ENCODE data around the gene ABHD17C.

ABHD17C gene

DNA sequence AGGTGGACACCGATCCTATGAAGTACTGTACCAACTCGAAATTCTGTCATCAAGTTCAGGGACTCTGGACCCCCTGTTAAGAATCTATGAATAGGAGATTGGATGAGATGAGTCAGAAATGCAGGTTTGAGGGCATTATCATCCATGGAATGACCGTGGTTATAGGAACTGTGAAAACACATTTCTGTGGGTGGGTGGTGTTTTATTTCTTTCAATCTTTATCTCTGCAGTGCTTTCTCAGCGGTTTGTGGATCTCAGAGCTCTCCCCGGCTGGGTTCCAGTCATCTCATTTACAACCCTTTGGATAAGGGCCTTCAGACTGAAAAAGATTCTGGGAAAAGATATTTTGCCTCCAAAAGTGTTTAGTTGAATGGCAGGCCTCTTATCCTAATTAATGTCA lies 5.4 kb upstream of the ABHD17C start:
- DNase-seq (ENCODE audit: low read depth): no peak

DNA sequence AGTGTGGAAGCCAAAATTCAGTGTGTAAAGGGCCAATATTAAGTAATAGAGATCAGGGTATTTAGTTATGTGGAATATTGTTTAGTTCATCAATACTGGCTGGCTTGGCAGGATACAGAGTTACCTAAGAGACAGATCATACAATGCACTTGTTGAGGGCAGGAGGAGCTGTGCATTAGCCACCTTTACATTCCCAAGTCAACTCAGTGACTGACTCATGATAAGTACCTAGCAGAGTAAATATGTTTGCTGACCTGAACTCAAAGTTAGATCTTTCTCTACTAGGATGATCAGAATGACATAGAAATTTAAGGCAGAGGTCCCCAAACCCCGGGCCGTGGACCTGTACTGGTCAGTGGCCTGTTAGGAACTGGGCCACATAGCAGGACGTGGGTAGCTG lies 3.5 kb upstream of the ABHD17C start:
- DNase-seq (ENCODE audit: low read depth): no peak

DNA sequence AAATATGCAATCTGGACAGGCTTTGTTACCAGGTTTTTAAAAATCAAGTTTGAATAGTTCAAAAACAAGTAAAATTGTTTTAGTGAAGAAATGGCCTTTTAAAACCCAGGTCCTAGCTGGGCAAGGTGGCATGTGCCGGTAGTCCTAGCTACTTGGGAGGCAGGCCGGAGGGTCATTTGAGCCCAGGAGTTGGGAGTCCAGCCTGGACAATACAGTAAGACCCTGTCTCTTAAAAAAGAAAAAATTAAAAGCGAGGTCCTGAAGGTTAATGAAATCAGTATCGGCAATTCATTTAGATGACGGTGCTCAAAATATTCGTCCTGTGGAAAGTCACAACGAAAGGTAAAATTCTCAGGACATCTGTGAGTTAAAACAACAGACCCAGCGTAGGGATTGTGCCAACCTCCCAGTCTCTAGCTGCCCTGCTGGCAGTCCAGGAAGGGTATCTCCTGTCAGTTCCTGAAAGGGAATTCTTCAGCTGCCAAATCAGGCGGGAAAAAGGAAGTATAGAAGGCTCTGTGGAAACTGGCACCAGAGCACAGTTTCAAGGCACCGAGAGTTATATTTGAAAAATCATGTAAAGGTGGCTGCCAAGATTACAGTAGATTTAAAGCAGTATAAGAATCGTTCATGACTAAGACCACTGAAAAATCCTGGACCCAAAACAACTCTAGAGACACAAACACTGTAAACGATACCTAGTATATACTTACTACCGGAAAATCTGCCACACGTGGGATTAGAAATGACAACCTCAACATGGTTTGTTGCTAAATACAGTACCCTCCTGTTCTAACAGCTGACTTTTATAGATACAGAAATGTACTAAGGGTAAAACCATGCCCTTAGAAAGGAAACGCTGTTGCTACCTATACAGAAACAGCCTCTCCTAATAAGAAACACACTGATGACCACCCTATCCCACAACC lies 1.2 kb upstream of the ABHD17C start:
- DNase-seq (ENCODE audit: low read depth): no peak

DNA sequence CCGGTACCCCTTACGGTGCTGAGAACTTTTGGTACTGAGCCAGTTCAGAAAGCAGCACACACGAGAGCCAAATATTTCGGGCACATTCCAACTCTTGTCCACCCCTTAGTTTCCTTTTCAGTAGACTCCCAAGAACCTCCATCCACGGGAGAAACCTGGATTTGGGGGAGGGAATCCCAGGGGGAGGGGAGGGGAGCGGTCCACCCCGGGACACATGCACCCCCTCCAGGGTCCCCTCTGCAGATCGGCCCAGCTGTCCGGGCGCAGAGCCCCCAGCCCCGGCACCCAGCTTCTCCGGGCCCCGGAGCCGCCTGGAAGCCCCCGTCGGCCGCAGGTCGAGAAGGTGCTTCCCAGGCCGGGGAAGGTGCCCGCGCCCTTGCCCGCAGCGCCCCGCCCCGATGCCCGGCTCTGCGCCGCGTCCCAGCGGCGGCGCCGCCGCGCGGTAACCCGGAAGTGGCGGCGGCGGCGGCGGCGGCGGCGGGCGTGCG lies 455 bp upstream of the ABHD17C start:
- no peak for DNase-seq (ENCODE audit: low read depth)

DNA sequence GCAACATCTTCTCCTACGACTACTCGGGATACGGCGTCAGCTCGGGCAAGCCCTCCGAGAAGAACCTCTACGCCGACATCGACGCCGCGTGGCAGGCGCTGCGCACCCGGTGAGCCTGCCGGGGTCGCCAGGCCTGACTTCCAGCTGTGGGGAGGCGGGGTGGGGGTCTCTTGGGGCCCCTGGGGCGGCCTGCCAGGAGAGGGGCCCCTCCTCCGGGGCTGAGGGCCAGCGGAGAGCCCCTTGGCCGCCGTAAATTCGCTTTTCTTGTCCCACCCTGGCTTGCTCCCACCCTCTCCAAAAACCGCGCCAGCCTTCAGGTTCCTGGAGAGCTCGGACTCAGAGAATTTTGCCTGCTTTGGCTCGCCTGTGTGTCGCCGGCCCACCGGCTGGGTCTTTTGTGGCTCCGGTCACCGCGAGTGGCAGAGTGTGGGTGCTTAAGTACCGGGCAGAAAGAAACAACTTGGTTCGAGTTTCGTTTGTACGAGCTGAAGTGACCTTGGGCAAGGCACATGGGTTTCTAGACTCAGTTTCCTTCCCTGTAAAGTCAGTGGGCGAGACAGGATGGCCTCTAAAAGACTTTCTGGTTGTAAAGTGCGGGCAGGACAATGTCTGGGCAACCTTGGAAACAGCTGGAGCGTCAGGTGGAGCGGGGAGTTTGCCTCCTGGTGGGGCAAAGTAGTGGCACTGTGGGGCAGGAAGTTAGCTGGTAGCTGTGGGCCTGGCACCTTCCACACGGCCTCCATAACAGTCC lies 976 bp downstream of the ABHD17C start:
- DNase-seq (ENCODE audit: low read depth): no peak

DNA sequence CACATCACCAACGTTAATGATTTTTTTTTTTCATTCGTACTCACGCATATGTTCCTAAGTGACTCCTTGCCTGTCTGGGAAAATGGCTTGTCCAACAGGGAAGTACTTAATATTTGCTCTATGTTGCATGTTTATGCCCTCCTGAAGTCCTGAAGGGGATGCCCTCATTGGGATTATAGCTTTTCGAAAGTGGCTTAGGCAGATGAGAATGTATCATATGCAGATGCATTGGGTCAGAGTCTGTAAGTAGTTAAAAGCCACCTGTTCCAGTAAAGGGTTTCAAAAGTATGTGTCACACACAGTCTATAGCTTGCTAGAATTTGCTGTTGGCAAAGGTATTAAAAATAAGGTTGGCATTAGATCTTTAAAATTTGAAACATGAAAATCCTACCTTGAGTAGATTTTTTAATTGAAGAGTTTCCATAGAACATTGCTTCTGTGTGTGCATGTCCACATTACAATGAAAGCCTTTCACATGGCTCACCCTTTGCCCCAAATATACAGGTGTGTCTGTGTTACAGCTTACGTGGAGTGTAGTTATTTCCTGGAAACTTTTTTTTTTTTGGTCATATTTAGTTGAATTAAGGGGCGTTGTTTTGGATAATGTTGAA lies 2.1 kb downstream of the ABHD17C start:
- DNase-seq (ENCODE audit: low read depth): no peak

DNA sequence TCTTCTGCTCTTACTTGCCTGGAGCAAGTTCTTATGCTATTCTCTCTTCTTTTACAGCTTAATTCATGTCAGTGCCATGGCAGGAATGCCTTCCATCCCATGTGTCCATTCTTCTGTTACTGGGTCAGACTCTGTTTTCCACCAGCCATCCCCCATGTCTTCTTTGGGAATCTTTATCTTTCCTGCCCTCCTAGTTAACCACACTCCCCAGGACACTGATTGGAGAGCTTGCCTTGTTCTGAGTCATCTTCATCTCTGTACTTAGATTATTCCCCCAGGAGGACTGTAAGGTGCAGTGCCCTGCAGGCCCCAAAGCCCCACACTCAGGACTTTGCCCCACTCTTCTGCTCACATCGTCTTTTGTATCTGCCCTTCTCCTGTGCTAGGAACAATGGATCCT lies 3.6 kb downstream of the ABHD17C start:
- DNase-seq (ENCODE audit: low read depth): no peak

DNA sequence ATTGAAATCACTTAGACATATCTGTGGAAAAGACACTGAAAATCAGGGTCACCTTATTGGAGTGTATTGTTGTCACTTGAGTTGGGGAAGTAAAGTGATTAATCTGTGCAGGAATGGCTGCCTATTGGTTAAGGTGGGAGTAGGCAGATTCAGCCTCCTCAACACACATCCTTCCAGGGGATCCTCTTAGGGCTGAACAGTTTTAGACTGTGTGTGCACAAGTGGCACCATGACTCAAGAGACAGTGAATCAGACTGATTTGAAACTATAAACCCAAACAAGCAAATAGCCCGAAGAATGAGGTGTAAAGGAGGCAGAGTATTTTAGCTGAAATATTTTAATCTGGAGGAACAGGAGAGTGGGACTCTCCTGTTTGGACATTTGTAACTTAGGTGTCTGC lies 4.9 kb downstream of the ABHD17C start:
- no peak for DNase-seq (ENCODE audit: low read depth)

DNA sequence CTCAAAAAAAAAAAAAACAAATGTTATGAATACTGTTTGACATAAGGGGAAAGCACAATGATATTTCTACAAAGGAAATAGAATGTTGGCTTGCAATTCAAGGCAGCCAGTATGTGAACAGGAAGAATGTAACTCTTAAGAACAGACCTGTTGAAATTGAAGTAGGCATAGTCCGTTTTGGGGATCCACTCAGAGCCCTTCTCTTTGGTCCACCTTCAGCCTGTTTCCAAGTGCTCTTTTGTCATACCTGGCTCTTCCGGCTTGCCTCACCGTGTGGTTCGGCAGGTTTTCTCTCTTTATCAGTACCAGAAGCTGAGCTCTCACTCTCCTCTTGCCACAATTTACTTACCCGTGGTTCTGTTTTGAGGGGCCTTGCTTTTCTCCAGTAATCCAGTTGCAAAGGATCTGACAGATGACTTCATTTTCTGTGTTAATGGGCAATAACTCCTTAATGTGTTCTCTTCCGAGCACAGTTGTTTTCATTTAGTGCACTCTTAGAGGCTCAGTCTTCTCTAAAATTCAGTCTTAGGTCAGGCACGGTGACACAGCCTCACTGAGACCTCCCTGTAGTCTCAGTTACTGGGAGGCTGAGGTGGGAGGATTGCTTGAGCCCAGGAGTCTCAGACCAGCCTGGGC lies 6.7 kb downstream of the ABHD17C start:
- DNase-seq (ENCODE audit: low read depth): no peak

DNA sequence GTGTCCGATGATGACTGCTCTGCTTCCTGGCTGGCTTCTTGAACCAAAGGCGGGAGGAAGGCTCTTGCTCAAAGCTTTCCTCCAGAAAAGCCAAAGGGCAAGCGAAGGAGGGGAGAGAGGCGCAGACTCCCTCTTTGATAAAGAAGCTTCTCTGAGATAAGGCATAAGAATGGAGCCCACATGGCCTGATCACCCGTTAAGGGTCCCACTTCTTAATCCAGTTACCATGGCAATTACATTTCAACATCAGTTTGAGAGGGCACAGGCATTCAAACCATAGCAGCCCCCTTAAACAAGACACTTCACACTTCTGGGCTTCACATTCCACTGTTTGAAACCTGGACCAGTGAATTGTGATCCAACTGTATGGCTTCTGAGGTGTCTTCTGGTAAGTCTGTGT lies 8.0 kb downstream of the ABHD17C start:
- DNase-seq (ENCODE audit: low read depth): no peak

DNA sequence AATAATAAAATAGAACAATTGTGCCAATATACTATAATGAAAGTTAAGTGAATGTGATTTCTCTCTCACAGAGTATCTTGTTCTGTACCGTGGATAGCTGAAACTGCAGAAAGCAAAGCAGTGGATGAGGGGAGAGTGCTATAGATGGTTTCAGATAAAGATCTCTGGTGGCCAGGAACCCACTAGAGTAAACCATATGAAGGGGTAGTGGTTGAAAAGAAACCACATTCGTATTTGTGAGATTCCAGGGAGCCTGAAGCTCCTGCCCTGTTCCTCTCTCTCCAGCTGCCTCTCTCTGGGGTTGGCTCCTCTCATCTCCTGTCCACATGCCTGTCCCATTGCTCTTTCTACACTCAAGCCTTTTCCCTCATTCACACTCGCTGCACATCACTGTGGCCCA lies 8.9 kb downstream of the ABHD17C start:
- DNase-seq (ENCODE audit: low read depth): no peak

DNA sequence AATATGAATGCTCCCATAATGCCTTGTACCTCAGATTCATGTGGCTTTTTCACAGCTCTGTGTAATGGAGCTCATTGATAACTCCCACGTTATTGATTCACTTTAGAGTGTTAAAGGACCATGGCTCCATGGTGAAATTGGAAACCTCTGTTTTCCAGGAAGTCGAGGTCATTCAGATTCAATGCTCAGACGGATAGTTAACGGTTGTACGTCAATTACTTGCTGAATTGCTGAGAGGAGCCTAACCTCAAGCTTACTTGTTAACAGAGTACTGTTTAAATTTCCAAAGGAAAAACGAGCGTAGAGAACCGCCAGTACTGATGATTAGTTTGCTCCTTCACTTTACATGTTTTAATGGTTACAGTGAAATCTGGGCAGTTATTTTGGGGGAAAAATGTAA lies 11.1 kb downstream of the ABHD17C start:
- no peak for DNase-seq (ENCODE audit: low read depth)

DNA sequence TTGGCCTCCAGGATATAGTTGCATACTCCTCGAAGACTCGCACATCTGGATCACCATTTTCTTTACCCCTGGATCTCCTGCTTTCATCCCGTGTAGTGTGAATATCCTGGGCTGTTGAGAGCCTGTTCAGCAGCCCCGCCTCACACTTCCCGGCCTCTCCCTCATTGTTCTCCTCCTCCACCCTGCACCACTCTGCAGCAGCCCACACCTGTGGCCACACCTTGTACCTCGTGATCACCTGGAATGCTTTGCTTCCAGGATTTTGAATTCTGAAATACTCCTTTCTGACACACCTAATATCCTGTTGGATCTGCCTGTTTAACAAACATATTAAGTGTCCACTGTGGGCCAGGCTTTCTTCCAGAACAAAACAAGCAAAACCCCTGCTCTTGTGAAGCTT lies 14.4 kb downstream of the ABHD17C start:
- DNase-seq (ENCODE audit: low read depth): no peak

DNA sequence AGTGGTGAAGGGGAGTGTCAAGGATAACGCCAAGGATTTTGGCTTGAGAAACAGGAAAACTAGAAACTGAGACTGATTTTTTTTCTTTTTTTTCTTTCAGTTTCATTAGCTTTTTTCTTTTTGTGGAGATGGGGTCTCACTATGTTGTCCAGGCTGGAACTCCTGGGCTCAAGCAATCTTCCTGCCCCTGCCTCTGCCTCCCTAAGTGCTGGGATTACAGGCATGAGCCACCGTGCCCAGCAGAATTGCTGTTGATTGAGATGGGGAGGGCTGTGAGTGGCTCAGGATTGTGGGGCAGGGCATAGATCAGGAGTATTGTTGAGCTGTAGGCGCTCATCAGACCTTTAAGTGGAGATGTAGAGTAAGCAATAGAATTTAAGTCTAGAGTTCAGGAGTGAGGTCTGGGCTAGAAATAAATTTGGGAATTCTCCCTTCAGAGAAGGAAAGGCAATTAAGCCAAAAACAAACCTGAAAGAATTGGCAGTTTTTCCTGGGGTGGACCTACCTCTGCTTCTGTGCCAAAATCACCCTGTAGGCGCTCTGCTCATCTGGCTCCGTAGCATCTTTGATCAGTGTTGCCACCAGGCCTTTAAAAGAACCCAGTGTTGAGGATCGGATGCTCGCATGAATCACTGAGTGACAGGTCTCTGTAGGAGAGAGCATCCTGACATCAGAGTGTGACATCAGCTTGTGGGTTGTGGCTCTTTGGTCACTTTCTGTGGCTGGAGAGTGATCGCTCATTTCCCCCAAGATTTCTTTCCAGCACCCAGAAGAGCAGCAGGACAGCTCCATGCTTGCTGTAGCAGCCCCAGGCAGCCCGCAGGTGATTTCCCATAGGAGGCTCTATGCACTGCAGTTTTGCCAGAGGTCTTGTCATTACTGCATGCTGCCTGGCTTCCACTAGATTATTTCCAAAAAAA lies 15.8 kb downstream of the ABHD17C start:
- DNase-seq (ENCODE audit: low read depth): no peak

DNA sequence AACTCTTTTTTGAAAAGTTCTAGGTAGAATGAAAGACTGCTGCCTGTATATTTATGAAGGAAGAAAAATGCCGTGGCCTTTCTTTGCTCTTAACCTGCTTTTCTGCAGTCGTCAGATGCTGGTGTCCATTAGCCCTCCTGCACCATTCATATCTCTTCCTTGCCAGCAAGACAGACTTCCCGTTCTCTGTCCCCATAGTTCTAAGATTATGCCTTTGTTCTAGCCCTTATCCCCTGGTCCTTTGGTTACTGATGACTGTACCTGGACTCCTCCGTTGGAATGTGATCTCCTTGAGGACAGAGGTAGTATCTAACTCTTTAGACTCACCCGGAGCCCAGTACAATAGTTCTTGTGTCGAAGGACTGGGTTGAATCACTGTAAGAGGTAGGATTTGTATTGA lies 16.8 kb downstream of the ABHD17C start:
- no peak for DNase-seq (ENCODE audit: low read depth)

DNA sequence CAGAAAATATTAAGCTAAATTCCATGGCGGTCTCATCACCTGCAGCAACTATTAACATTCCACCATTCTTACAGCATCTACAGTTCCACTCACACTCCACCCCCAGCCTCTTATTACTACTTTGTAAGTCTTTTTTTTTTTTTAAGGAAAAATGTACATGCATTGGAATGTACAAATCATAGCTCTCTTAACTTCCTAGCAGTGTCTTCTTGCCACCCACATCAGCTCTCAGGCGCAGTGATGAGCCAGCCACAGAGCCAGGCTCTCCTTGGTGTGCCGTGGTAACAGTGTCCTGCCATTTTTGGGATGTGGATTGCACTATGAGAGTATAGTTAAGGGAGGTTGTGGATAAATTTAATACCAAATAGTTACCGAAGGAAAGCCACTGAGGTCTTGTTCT lies 17.8 kb downstream of the ABHD17C start:
- DNase-seq (ENCODE audit: low read depth): no peak

DNA sequence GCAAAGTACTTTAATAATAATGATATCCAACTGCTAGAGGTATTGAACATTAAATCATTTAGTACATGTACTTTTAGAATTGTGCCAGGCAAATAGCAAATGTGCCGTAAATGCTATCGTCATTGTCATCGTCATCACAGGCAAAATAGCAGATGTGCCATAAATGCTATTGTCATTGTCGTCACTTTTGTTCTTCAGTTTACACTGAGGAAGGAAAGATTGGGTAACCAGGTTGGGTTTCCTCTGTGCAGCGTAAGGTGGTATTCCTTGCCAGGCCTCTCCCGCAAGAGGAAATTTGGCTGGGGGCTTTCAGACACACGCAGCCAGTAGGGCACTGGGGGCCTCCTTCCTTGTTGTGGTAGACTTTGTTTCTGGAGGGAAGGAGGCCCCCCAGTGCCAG lies 26.4 kb downstream of the ABHD17C start:
- DNase-seq (ENCODE audit: low read depth): no peak

DNA sequence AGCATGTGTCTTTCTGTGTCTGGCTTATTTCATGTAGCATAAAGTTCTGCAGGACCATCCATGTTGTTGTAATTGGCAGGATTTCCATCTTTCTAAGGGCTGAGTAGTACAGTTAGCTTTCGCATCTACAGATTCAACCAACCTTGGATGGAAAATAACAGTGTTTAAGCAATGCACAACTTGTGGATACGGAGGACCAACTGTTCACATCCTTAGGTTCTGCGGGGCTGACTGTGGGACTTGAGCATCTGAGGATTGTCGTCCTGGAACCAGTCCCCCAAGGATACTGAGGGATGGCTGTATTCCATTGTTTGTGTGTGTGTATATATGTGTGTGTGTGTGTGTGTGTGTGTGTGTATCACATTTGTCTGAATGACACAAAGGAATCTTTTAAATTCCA lies 27.7 kb downstream of the ABHD17C start:
- no peak for DNase-seq (ENCODE audit: low read depth)

DNA sequence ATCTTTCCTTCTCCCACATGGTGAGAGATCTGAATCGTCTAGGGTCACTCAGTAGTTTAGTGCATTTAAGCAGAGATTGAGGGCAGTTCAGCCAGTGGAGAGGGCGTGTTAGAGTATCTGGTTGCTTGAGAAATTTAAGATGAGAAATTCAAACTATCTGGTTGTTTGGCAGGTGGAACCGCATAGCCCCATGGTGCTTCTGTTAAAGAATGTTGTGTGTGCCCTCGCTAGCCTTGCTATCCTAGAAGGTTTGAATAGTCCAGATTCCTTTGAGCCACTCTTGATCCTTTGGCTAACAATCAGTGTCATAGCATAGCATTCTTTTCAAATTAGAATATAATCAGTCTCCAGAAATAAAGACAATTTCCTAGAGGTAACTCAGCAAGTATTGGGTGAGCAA lies 32.1 kb downstream of the ABHD17C start:
- DNase-seq (ENCODE audit: low read depth): no peak

DNA sequence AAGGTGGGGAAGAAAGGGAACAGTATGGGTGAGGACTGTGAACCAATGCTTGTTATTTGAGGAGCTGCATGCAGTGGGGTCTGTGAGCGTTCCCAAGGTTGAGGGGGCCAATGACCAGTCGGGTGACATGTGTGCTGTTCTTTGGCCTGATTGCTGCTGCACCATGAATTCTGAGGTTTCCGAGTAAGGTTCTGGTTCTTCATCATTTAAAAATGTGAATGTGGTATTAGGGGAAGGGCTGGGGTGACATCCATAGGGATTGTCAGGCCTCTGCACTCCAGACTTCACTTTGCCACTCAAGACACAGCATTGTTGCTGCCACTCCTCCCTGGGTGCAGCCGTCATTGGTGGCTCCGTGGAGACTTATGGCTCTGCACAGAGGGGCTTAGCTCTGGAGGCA lies 32.5 kb downstream of the ABHD17C start:
- no peak for DNase-seq (ENCODE audit: low read depth)

DNA sequence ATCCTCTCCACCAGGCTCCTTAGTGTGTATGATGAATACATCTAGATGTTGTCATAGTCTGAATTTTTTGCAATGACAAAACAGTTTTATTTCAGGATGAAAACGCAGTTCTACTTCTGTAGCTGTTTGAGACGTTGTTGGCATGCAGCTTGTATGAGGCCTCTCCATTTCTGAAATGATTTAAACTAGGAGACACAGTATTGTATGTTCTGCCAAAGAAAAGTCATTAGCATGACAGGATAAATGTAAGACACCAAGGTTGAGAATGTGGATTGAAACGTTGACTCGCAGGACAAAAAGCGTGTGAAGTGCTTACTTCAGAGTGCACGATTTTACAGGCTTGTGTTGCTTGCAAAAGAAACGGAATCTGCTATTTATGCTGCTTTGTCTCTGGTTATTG lies 35.3 kb downstream of the ABHD17C start:
- DNase-seq (ENCODE audit: low read depth): no peak
